Activated naive CD4-positive, alpha-beta T cell treated with anti-CD3 and anti-CD28 coated beads, Interleukin-2, amount 50 U/mL, for 72 hours (primary cell): ENCODE results near the gene C1orf198. TPM values are rescaled to one million over a fixed set of nuclear protein-coding genes. Genes with fewer than 3 reads are reported as not detected.

Experiments used
- ATAC-seq, 2 donors: fragments of 150-1000 bp; cut with Tn5 transposase; 2 replicates each; pipeline ENCODE4 v1.10.0; 2021; ENCODE audit warnings: mild to moderate bottlenecking in 2 of 2, moderate library complexity in 2 of 2
- DNase-seq, 2 donors: peaks; one replicate each; pipeline ENCODE4 v3.0.0; 2021 to 2022; ENCODE audit warnings: low spot score in 2 of 2
- H3K27ac Mint-ChIP-seq, 2 donors: one replicate each; pipeline ENCODE4 v1.8.0; 2022; ENCODE audit warnings: mild to moderate bottlenecking in 2 of 2, mixed read lengths in 2 of 2
- H3K36me3 Mint-ChIP-seq, 2 donors: one replicate each; pipeline ENCODE4 v1.8.0; 2022; ENCODE audit warnings: mixed read lengths in 2 of 2
- H3K9me3 Mint-ChIP-seq, 2 donors: one replicate each; pipeline ENCODE4 v1.8.0; 2022; ENCODE audit warnings: mixed read lengths in 2 of 2
- total RNA-seq, 2 donors: library from RNA; stranded (reverse); gene quantifications; one replicate each; pipeline ENCODE4 v1.2.3, GENCODE V29; 2022

Gene C1orf198
- total RNA-seq, 2 donors from 2014 or later = 5.4 to 8.8 TPM

DNA sequence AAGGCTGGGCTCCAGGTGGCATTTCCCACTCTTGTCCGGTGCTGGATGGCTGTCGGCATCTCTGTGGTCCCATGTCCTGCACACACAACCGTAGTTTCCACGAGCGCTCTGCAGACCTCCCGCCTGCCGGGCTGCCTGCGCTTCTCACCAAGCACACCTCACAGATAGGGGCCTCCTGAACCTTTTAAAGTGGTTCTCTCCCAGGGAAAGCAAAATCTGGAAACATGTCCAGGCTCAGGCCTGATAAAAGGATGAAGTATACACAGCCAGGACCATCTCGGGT is 74.9 kb downstream of the C1orf198 start:
- ATAC-seq (no peak), DNase-seq (no peak)
- no peak overlapping the region for H3K27ac Mint-ChIP-seq
- H3K9me3 Mint-ChIP-seq = no peaks in the 10 kb centered on the region
- no peaks in the 10 kb centered on the region for H3K36me3 Mint-ChIP-seq

DNA sequence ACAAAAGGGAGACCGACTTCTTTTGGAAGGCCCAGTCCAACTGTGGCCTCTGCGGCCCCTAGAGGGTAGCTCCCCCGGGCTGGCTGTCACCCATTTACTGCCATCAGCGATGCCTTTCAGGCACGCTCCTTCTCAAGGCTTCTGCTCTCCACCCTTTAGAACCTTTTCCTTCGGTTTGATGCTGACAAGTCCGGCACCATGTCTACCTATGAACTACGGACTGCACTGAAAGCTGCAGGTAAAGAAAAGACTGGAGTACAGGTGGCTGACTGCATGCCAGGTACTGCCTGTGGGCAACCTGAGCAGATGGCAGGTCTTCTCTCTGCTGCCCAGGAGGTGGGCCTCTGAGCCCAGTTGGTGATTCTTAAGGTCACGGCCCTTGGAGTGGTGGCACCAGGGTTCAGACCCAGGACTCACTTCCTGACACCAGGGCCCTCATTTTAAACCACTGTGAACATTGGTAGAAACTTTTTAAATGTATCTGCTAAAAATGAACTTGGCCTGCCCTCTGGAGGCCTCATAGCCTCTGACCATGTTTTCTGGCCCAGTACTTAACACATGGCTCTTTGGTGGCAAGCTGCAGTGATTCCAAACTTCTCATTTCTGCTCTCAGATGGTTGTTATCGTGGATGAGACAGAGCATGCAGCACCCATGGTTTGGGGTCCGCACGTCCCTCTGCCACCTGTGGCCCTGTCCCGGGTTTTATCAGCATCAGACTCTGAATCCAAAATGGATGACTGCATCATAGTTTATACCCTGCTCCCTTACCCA is 75.4 kb downstream of the C1orf198 start:
- no peak for ATAC-seq
- Mint-ChIP-seq H3K36me3 (no peaks in the 10 kb centered on the region), H3K9me3 (no peaks in the 10 kb centered on the region), H3K27ac (no peak overlapping the region)
- DNase-seq = no peak

DNA sequence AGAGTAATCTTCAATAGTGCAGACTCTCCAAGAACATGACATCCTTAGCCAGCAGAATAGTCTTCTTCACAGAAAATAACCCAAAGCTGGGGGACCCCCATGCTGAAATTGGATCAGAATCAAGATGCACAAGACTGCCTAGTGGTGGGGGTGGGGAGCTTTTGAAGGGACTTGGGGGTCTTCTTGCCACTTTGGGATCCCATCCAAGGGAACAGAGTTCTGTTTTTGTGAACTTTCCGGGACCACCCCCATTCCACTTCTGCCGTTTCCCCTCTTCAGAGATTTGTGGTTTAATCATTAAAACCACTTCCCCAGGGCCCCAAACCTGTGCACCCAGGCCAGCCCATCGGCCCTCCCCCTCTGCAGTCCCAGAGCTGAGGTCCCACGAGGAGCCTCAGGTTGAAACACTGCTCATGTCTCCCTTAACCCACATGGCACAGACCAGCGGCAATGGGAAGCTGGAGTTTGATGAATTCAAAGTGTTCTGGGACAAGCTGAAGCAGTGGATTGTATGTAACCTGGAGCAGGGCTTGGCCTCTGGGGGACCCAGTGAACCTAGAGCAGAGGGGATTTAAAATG is 76.2 kb downstream of the C1orf198 start:
- Mint-ChIP-seq H3K36me3 (no peaks in the 10 kb centered on the region), H3K9me3 (no peaks in the 10 kb centered on the region), H3K27ac (no peak overlapping the region)
- ATAC-seq = no peak
- no peak for DNase-seq

DNA sequence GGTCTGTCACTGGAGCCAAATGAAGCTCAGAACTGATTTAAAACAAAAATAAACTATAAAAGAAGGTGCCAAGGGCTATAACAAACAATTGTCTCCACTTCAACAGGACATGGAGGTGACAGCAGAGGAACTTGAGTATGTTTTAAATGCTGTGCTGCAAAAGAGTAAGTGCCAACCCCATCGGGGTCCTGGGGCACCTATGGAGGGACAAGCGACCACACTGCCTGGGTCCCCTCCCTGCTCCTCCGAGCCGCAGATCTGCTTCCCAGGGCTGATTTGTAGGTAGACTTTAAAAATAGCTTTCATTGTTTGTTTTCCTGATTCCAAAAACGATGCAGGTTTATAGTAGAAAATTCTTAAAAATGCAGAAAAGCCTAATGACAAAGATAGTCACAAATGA is 78.3 kb downstream of the C1orf198 start:
- no peaks in the 10 kb centered on the region for H3K36me3 Mint-ChIP-seq
- no peak overlapping the region for H3K27ac Mint-ChIP-seq
- ATAC-seq (no peak), DNase-seq (no peak)
- H3K9me3 Mint-ChIP-seq = no peaks in the 10 kb centered on the region

DNA sequence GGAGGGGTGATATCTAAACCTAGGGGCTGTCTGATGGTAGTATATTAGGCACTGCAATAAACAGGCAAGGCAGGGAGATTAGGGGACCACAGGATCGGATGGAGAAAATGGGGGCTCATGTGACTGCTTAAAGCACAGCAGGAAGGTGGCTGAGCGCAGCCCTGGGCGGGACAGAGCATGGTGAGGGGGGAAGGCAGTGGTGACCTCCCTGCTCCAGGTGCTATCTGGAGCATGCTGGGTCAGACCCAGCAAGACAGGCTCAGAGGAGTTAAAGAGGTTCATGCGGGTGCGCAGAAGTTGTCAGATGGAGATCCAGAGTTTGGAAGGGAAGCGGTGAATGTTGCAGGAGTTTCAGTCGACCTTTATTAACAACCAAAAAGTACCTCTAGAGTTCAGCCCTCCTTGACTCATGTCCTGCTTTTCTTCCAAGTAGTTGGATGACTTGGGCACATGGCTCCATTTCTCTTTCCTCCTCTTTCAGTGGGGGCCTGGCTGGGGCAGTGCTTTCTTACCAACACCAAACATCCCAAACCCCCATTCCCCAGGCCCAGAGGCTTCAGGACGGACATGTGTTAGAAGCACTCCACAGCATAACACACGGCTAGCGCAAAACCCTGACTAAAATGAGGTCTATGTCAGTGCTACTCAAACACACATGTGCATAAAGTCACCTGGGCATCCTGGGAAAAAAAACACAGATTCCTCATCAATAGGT is 79.6 kb downstream of the C1orf198 start:
- H3K27ac Mint-ChIP-seq = no peak overlapping the region
- no peaks in the 10 kb centered on the region for H3K9me3 Mint-ChIP-seq
- no peak for DNase-seq
- no peak for ATAC-seq
- H3K36me3 Mint-ChIP-seq = no peaks in the 10 kb centered on the region

DNA sequence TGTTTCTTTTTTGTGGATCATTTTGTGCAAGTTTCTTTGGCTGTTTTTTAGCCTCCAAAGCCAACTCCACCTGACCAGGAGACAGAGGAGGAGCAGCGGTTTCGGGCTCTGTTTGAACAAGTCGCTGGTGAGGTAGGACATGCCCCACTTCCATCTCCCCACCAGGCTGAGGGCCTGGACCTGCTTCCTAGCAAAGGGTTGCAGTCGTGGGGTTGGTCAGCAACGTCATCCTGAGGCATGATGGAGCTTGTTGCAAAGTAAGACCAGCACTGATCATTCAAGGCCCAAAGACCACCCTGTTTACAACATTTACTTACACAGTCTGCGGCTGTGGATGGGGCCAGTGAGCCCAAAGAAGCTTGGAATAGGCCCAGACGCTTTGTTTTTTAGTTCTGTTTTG is 80.8 kb downstream of the C1orf198 start:
- Mint-ChIP-seq H3K9me3 (no peaks in the 10 kb centered on the region), H3K27ac (no peak overlapping the region), H3K36me3 (no peaks in the 10 kb centered on the region)
- DNase-seq (no peak), ATAC-seq (no peak)

Other genes starting within 250 kb of the C1orf198 start
- 10 to 100 TPM in 1 of 2 donors, 1 to 10 TPM in 1; 9.8 to 30.8 TPM for gene COG2, start 226.0 kb downstream of the C1orf198 start, total RNA-seq
- gene AGT, start 154.4 kb downstream of the C1orf198 start, total RNA-seq = not detected
- not detected for gene CAPN9, start 121.1 kb downstream of the C1orf198 start, total RNA-seq
- 10 to 100 TPM; 12.6 to 18.7 TPM for gene TTC13, start 110.3 kb upstream of the C1orf198 start, total RNA-seq
- gene ARV1, start 110.6 kb upstream of the C1orf198 start, total RNA-seq = 10 to 100 TPM; 10.6 to 15.5 TPM
- 10 to 100 TPM in 1 of 2 donors, 1 to 10 TPM in 1; 8.5 to 17.4 TPM for gene FAM89A, start 171.7 kb upstream of the C1orf198 start, total RNA-seq